DMS114 treated with DMSO at 0.1 percent for 48 hours (cell line): Measurements from ENCODE around the gene CHCHD5.
"Not testable (repeated sequence)": the region's sequence is repeated elsewhere in the genome, so short reads cannot be mapped to it uniquely, and the experiment has no call there.

ENCODE experiments used
- DNase-seq: peaks from one replicate; lab custom pipeline; 2025; ENCODE audit not compliant: unreplicated experiment; lab: John Stamatoyannopoulos, UW

CHCHD5 gene

GRCh38 chr2:112584134-112584890 lies at the start of gene CHCHD5:
Gene CHCHD5 (plus strand): TSS chr2:112584609. CDS start chr2:112584648, 39 bp downstream.
- peak; percentile 91 for DNase-seq

GRCh38 chr2:112534826-112535225 lies 49.6 kb upstream of the CHCHD5 start:
- DNase-seq: no peak

- DNase-seq: not testable (repeated sequence)
These were observed 47.7 kb upstream of the CHCHD5 start for GRCh38 chr2:112536665-112537064.

GRCh38 chr2:112539306-112539705 lies 45.1 kb upstream of the CHCHD5 start:
- DNase-seq: no peak

GRCh38 chr2:112540906-112541305 lies 43.5 kb upstream of the CHCHD5 start:
- no peak for DNase-seq

- peak; percentile 66 for DNase-seq
These were observed 42.9 kb upstream of the CHCHD5 start for GRCh38 chr2:112541315-112542122.

- peak; percentile 55 for DNase-seq
These were observed 42.1 kb upstream of the CHCHD5 start, which contains the start of gene POLR1B for GRCh38 chr2:112542123-112542983. Gene POLR1B (plus strand): TSS chr2:112542465. CDS start chr2:112542495, 30 bp downstream.

- DNase-seq: no peak
These were observed 41.3 kb upstream of the CHCHD5 start for GRCh38 chr2:112542984-112543661.

- DNase-seq: no peak
These were observed 37.1 kb upstream of the CHCHD5 start for GRCh38 chr2:112547333-112547732.

GRCh38 chr2:112548980-112549379 lies 35.4 kb upstream of the CHCHD5 start:
- no peak for DNase-seq

- DNase-seq: no peak
These were observed 18.3 kb upstream of the CHCHD5 start for GRCh38 chr2:112566104-112566503.

- not testable (repeated sequence) for DNase-seq
These were observed 17.9 kb upstream of the CHCHD5 start for GRCh38 chr2:112566508-112566907.

GRCh38 chr2:112572005-112572404 lies 12.4 kb upstream of the CHCHD5 start:
- no peak for DNase-seq

- peak; percentile 8 for DNase-seq
These were observed 6.7 kb upstream of the CHCHD5 start for GRCh38 chr2:112577756-112578155.

GRCh38 chr2:112579241-112579640 lies 5.2 kb upstream of the CHCHD5 start:
- DNase-seq: no peak

- DNase-seq: no peak
These were observed 4.3 kb upstream of the CHCHD5 start for GRCh38 chr2:112580084-112580483.

- DNase-seq: peak; percentile 31
These were observed 2.1 kb upstream of the CHCHD5 start for GRCh38 chr2:112582314-112582746.

- DNase-seq: peak; percentile 45
These were observed 794 bp upstream of the CHCHD5 start for GRCh38 chr2:112583497-112584133.

GRCh38 chr2:112584891-112585250 lies 462 bp downstream of the CHCHD5 start:
- DNase-seq: no peak

GRCh38 chr2:112585400-112585799 lies 991 bp downstream of the CHCHD5 start:
- no peak for DNase-seq
